Rectal smooth muscle tissue (tissue), 1 donor: ENCODE measurements around the gene ZCCHC4.
"Not testable (repeated sequence)": the region's sequence is repeated elsewhere in the genome, so short reads cannot be mapped to it uniquely, and the experiment has no call there.

ENCODE experiments used
- H3K27ac ChIP-seq: one replicate; pipeline ENCODE4 v1.7.0; 2013; ENCODE audit warnings: low read depth, low read length, inconsistent platforms
- H3K27me3 ChIP-seq: one replicate; pipeline ENCODE4 v1.7.0; 2013; ENCODE audit warnings: low read length; ENCODE audit not compliant: control insufficient read depth, insufficient read depth
- H3K36me3 ChIP-seq: one replicate; pipeline ENCODE4 v1.7.0; 2013; ENCODE audit warnings: low read length; ENCODE audit not compliant: control insufficient read depth, insufficient read depth
- H3K4me1 ChIP-seq: one replicate; pipeline ENCODE4 v1.7.0; 2013; ENCODE audit warnings: low read length; ENCODE audit not compliant: control insufficient read depth, insufficient read depth
- H3K4me3 ChIP-seq: one replicate; pipeline ENCODE4 v1.7.0; 2013; ENCODE audit warnings: low read length
- H3K9ac ChIP-seq: one replicate; pipeline ENCODE4 v1.7.0; 2013; ENCODE audit warnings: low read length

The ZCCHC4 gene

DNA sequence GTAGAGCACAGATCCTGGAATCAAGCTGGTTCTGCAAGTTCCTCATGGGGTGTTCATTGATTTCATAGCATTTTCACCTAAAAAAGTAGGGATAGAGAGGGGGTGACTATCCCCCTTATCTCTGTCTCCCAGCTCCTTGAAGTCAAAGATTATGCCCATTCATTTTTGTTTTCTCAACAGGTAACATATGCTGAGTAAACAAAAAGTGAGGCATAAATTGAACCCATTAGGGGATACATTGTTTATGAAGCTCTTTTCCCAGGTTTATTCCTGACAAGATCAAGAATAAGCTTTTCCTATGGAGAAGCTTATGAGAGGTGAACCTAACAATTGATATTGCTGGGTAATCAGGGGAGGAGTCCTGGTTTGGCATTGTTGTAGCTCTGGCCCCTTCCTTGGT is 55.3 kb downstream of the ZCCHC4 start:
- Histone ChIP-seq H3K4me3 (no peak overlapping the region), H3K9ac (no peak overlapping the region), H3K27ac (no peak overlapping the region), H3K4me1 (no peaks in the 10 kb centered on the region), H3K36me3 (peaks cover 2% of the 10 kb centered on the region), H3K27me3 (no peaks in the 10 kb centered on the region)

DNA sequence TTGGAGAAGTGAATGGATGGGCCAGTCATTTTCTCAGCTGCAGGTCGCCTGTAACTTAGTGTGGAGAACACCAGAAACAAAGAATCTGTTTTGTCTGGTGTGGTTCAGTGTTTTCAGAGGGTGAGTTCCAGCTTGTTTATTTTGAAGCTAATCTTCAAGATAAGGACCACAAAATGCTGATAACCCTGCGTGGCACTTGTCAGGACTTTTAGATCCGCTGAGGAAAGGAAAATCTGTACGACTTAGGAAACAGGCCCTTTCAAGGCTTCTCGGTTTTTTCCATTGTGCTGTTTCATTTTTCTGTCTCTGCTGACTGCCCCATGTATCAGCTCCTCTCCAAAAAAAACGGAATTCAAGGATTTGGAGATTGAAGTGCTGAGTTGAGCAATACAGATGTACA is 55.7 kb downstream of the ZCCHC4 start:
- Histone ChIP-seq H3K4me1 (no peaks in the 10 kb centered on the region), H3K27me3 (no peaks in the 10 kb centered on the region), H3K9ac (no peak overlapping the region), H3K4me3 (no peak overlapping the region), H3K36me3 (peaks cover 2% of the 10 kb centered on the region), H3K27ac (no peak overlapping the region)

DNA sequence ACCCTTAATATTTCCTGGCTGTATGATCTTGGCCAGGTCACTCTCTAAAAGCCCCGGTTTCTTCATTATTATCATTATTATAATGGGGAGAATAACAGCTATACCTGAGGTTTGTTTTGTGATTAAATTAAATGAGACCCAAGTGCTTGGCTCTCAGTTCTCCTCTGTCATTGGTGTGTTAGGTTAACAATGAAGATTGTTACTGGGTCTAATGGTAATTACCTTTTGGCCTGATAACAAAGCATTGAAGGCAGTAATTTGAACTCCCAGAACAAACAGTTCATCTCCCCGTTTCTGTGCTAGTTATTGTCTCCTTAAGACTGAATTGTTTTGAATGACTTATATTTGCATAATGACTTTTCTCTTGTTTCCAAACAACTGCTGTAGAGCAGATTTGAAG is 57.7 kb downstream of the ZCCHC4 start:
- Histone ChIP-seq H3K27me3 (no peaks in the 10 kb centered on the region), H3K4me1 (no peaks in the 10 kb centered on the region), H3K27ac (no peak overlapping the region), H3K9ac (no peak overlapping the region), H3K4me3 (no peak overlapping the region), H3K36me3 (no peaks in the 10 kb centered on the region)

DNA sequence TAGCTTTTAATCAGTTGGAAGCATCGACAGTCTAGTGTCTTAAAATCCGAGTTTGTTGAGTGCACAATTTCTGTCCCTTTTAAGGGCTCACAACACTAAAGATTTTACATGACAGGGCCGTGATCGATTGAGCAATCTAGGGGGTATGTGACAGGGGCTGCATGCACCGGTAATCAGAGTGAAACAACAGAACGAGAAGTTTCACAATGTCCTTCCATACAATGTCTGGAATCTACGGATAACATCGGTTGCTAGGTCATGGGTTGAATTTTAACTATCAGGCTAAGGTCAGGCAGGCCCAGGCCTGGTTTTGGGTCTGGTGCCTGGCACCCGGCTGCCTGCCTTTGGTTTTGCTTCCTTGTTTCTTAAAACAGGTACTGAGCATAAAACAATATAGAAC is 60.0 kb downstream of the ZCCHC4 start:
- H3K36me3 ChIP-seq, H3K9ac ChIP-seq, H3K4me1 ChIP-seq, H3K27ac ChIP-seq, H3K4me3 ChIP-seq, H3K27me3 ChIP-seq: not testable (repeated sequence)

DNA sequence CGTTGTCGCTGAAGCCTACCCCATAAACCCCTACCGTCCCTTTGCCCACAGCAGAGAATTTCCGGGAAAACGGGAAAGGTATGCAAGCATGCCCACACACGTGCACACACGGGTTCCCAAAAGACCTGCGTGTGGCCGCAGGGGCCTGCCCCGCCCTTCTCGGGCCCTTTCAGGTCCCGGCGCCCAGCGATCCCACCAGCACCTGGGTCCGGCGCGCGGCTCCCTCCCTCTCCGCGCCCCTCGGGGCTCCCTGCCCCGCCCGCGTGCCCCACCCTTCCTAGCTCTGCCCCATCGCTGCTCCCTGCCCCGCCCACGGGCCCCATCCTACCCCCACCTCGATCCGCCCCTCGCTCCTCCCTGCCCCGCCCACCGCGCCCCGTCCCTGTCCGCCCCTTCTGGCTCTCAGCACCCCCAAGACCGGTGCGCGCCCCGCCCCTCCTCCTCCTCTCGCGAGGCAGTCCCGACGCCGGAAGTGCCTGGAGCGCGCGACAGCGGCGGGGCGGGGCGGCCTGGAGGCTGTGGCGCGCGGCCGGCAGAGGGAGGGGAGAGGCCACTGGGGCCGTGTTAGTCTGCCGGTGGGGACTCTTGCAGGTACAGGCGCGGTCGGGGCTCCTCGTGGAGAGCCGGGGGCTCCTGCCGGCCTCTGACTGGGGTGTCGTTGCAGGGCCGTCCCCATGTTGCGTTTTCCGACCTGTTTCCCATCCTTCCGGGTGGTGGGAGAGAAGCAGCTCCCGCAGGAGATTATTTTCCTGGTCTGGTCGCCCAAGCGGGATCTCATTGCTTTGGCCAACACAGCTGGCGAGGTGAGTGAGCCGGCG is 64.4 kb downstream of the ZCCHC4 start, which contains the start of gene ANAPC4:
TSS of gene ANAPC4 (plus strand) at position 510 of the 818 bp plus-strand sequence. CDS start at position 675, 165 bp downstream.
- peak within 1 kb of the TSS; percentile 82 for H3K9ac ChIP-seq
- H3K27ac ChIP-seq = peak within 1 kb of the TSS; percentile 7
- H3K27me3 ChIP-seq = no peaks in the 10 kb centered on the region
- H3K4me1 ChIP-seq = no peaks in the 10 kb centered on the region
- no peaks in the 10 kb centered on the region for H3K36me3 ChIP-seq
- peak within 1 kb of the TSS; percentile 96 for H3K4me3 ChIP-seq

DNA sequence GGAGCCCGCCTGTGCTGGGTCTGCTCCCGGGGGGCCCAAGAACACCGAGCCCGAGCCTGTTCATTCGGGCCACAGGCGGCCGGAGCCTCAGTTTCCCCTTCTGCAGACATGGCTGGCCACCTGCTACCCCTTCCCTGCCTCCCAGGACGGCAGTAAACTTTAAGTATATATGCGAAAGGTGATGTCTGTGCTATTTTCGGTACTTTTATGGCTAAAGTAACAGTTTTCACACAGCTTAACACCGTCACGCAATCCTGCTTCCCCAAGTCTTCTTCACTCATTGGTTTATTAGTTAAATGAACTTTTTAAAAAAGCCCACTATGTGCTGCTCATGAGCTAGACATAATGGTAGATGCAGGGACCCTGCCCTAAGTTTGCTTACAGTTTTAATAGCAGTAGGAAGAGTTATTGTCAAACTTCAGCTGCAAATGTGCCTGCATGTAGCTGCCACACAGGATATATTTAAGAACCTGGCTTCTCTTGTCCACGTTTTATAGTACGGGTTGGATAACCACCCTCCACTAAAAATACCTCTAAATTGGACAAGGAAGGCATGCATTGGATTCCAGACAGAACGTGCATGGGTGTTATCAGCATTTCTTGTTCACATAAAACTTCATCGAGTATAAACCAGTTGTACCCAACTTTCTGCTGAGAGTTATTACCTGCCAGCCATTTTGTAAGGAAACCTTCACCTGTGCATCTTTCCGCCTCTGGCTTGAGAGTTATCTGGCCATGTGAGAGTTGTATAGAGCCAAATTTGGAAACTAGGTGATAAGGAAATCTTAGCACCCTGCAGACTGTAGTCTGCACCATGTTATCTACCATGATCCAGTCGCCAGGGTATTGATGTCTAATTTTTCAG is 65.2 kb downstream of the ZCCHC4 start:
- Histone ChIP-seq H3K9ac (peak overlapping the region; percentile 64), H3K4me3 (peak overlapping the region; percentile 96), H3K36me3 (no peaks in the 10 kb centered on the region), H3K27me3 (no peaks in the 10 kb centered on the region), H3K4me1 (no peaks in the 10 kb centered on the region), H3K27ac (no peak overlapping the region)

DNA sequence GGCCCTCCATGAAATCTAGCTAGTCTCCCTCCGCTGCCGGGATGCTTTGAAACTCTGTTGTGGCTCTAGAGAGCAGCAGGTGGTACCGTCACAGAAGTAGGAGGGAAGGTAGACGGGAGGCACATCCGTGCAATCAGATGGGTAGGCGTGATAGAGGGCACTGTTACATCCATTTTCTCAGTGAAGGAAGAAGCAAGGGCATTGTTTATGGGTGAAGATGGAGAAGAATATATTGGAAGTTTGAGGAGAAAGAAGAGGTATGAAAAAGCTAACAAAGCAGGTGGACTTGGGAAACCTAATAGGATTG is 65.8 kb downstream of the ZCCHC4 start:
- no peaks in the 10 kb centered on the region for H3K4me1 ChIP-seq
- H3K36me3 ChIP-seq = no peaks in the 10 kb centered on the region
- no peak overlapping the region for H3K27ac ChIP-seq
- H3K27me3 ChIP-seq = no peaks in the 10 kb centered on the region
- H3K9ac ChIP-seq = no peak overlapping the region
- peak overlapping the region; percentile 96 for H3K4me3 ChIP-seq

DNA sequence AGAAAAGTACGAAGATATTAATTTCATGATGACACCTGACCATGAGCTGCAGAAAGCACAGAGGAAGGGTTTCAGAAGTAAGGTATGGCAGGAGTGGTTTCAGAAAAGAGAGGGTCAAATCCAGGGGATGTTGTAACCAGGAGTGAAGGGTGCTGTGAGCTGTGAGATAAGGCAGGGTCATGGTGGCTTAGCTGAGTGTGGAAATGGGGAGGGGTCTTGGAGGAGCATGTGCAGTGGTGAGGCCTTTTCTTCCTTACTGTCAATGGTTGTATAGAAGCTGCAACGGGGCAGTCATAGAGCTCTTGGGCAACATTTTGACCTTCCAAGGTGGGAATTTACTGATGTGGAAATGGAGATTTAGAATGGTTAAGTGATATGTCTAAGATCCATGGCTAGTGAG is 67.0 kb downstream of the ZCCHC4 start:
- H3K27ac ChIP-seq = no peak overlapping the region
- peaks cover 3% of the 10 kb centered on the region for H3K36me3 ChIP-seq
- H3K4me1 ChIP-seq = no peaks in the 10 kb centered on the region
- H3K27me3 ChIP-seq = no peaks in the 10 kb centered on the region
- H3K4me3 ChIP-seq = no peak overlapping the region
- H3K9ac ChIP-seq = no peak overlapping the region

DNA sequence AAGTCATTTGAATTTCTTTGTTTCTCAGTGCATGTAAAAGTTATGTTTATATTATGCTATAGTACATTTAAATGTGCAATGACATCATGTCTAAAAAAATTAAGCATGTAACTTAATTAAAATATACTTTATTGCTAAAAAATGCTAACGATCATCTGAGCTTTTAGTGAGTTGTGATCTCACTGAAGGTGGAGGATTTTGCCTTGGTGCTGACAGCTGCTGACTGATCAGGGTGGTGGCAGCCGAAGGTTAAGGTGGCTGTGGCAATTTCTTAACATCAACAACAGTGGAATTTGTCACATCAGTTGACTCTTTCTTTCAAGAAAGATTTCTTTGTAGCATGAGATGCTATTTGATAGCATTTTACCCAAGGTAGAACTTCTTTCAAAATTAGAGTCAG is 71.1 kb downstream of the ZCCHC4 start:
- Histone ChIP-seq H3K4me3 (no peak overlapping the region), H3K27ac (no peak overlapping the region), H3K27me3 (no peaks in the 10 kb centered on the region), H3K9ac (no peak overlapping the region), H3K36me3 (peaks cover 3% of the 10 kb centered on the region), H3K4me1 (no peaks in the 10 kb centered on the region)

DNA sequence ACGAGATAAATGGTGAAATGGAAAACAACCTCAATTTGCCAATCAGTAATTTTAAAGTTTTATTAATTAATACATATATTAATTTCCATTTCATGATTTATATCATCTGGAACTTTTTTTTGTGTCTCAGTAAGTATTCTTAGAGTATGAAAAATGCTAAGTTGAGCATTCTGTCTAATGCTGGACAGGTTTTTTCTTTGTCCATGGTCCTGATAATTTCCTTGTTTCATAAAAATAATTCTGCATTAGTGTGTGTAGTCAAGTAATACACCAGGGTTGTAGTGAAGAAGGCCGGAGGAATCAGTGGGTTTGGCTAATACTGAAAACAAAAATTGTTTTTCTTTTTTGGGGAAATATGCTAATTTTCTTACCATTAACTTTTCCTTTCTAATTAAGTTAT is 74.4 kb downstream of the ZCCHC4 start:
- no peak overlapping the region for H3K27ac ChIP-seq
- no peaks in the 10 kb centered on the region for H3K4me1 ChIP-seq
- H3K27me3 ChIP-seq = no peaks in the 10 kb centered on the region
- no peak overlapping the region for H3K4me3 ChIP-seq
- H3K36me3 ChIP-seq = peaks cover 3% of the 10 kb centered on the region
- no peak overlapping the region for H3K9ac ChIP-seq

DNA sequence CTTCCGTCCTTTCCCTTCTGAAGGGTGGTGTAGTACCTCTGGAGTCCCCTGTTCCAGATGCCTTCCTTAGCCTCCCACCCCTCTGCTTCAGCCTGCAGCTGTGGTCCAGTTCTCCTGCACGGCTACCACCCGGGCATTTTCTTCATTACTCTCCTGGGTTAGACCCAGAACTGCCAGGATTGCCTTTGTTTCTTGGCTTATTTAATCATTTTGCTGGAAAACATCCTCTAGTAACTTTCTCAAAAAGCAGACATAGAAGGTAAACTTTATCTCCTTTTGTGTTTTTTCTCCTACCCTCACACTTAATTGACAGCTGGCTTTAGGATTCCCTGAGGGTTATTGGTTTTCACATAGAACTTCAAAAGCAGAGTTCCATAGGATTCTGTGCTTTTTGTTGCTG is 84.7 kb downstream of the ZCCHC4 start:
- no peak overlapping the region for H3K4me3 ChIP-seq
- no peak overlapping the region for H3K27ac ChIP-seq
- H3K27me3 ChIP-seq = no peaks in the 10 kb centered on the region
- H3K9ac ChIP-seq = no peak overlapping the region
- H3K36me3 ChIP-seq = peaks cover 29% of the 10 kb centered on the region
- H3K4me1 ChIP-seq = no peaks in the 10 kb centered on the region

DNA sequence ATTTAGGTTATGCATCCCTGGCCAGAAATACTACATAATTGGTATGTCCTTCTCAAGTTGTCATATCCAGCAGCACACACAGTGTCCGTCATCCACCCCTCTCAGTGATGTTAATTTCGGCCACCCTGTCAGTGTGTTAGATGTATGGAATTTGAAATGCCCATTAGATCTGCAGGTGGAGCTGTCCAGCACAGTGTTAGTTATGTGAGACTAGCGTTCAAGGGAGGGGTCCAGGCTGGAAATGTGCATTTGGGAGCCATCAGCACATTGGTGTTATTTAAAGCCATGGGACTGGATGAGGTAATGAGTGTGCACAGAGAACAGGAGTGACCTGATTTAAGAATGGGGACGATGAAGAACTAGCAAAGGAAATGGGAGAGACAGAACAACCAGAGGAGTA is 86.9 kb downstream of the ZCCHC4 start:
- Histone ChIP-seq H3K36me3 (peaks cover 31% of the 10 kb centered on the region), H3K27ac (no peak overlapping the region), H3K4me3 (no peak overlapping the region), H3K4me1 (no peaks in the 10 kb centered on the region), H3K27me3 (no peaks in the 10 kb centered on the region), H3K9ac (no peak overlapping the region)
